ENCODE data around the gene NT5C. TPM values are rescaled to one million over a fixed set of nuclear protein-coding genes. Genes with fewer than 3 reads are reported as not detected.
A peak's percentile ranks its signal among the peaks of the same experiment; 100 is the strongest.

The NT5C gene
- 47.0 and 57.1 TPM in 2 replicates for total RNA-seq

- DNase-seq (ENCODE audit: low read depth) (no peak), FAIRE-seq (no peak)
- TF ChIP-seq CTCF (IDR thresholded peaks at IDR 0.05; ENCODE audit: insufficient read depth, low read length, severe bottlenecking): peak; percentile 76
- Histone ChIP-seq H3K27me3 (ENCODE audit: control insufficient read depth, insufficient read depth, low read length) (no peaks in the 10 kb centered on the region), H3K36me3 (ENCODE audit: control insufficient read depth, insufficient read depth, low read length) (peaks cover 4% of the 10 kb centered on the region), H3K4me3 (ENCODE audit: low read depth, low read length) (peak within 1 kb of the TSS; percentile 78)
Measured at GRCh38 chr17:75131278-75132017, at the start of gene NT5C. Gene NT5C (minus strand): TSS chr17:75131742. CDS start chr17:75131707, 35 bp downstream.

GRCh38 chr17:75181110-75181509 is 49.6 kb upstream of the NT5C start:
- DNase-seq (ENCODE audit: low read depth) (no peak), FAIRE-seq (no peak)
- Histone ChIP-seq H3K36me3 (ENCODE audit: control insufficient read depth, insufficient read depth, low read length) (no peaks in the 10 kb centered on the region), H3K27me3 (ENCODE audit: control insufficient read depth, insufficient read depth, low read length) (no peaks in the 10 kb centered on the region), H3K4me3 (ENCODE audit: low read depth, low read length) (peak overlapping the region; percentile 80)
- TF ChIP-seq CTCF (IDR thresholded peaks at IDR 0.05; ENCODE audit: insufficient read depth, low read length, severe bottlenecking): no peak

GRCh38 chr17:75178453-75178852 is 46.9 kb upstream of the NT5C start:
- FAIRE-seq: no peak
- Histone ChIP-seq H3K36me3 (ENCODE audit: control insufficient read depth, insufficient read depth, low read length) (peaks cover 5% of the 10 kb centered on the region), H3K27me3 (ENCODE audit: control insufficient read depth, insufficient read depth, low read length) (no peaks in the 10 kb centered on the region), H3K4me3 (ENCODE audit: low read depth, low read length) (no peak overlapping the region)
- no peak for DNase-seq (ENCODE audit: low read depth)
- no peak for TF ChIP-seq CTCF (IDR thresholded peaks at IDR 0.05; ENCODE audit: insufficient read depth, low read length, severe bottlenecking)

- FAIRE-seq: no peak
- peaks cover 9% of the 10 kb centered on the region for H3K36me3 ChIP-seq (ENCODE audit: control insufficient read depth, insufficient read depth, low read length)
- no peak for TF ChIP-seq CTCF (IDR thresholded peaks at IDR 0.05; ENCODE audit: insufficient read depth, low read length, severe bottlenecking)
Measured at GRCh38 chr17:75176625-75177024, 45.1 kb upstream of the NT5C start.

GRCh38 chr17:75174996-75175395 is 43.5 kb upstream of the NT5C start:
- FAIRE-seq (no peak), DNase-seq (ENCODE audit: low read depth) (no peak)
- TF ChIP-seq CTCF (IDR thresholded peaks at IDR 0.05; ENCODE audit: insufficient read depth, low read length, severe bottlenecking): no peak

More at GRCh38 chr17:75176625-75177024, 45.1 kb upstream of the NT5C start:
- no peaks in the 10 kb centered on the region for H3K27me3 ChIP-seq (ENCODE audit: control insufficient read depth, insufficient read depth, low read length)
- no peak overlapping the region for H3K4me3 ChIP-seq (ENCODE audit: low read depth, low read length)
- no peak for DNase-seq (ENCODE audit: low read depth)

GRCh38 chr17:75173526-75173925 is 42.0 kb upstream of the NT5C start:
- FAIRE-seq (no peak), DNase-seq (ENCODE audit: low read depth) (no peak)
- no peak for TF ChIP-seq CTCF (IDR thresholded peaks at IDR 0.05; ENCODE audit: insufficient read depth, low read length, severe bottlenecking)

More at GRCh38 chr17:75174996-75175395, 43.5 kb upstream of the NT5C start:
- no peaks in the 10 kb centered on the region for H3K27me3 ChIP-seq (ENCODE audit: control insufficient read depth, insufficient read depth, low read length)
- H3K36me3 ChIP-seq (ENCODE audit: control insufficient read depth, insufficient read depth, low read length): peaks cover 9% of the 10 kb centered on the region
- no peak overlapping the region for H3K4me3 ChIP-seq (ENCODE audit: low read depth, low read length)

More at GRCh38 chr17:75173526-75173925, 42.0 kb upstream of the NT5C start:
- H3K27me3 ChIP-seq (ENCODE audit: control insufficient read depth, insufficient read depth, low read length): no peaks in the 10 kb centered on the region
- peaks cover 10% of the 10 kb centered on the region for H3K36me3 ChIP-seq (ENCODE audit: control insufficient read depth, insufficient read depth, low read length)
- H3K4me3 ChIP-seq (ENCODE audit: low read depth, low read length): no peak overlapping the region

Data from bronchial epithelial cell (primary cell).